Stimulated activated CD4-positive, alpha-beta T cell treated with anti-CD3 and anti-CD28 coated beads, Interleukin-15, amount 100 ng/mL, for 48 hours (primary cell): ENCODE data around the gene RUBCN.
"Not testable (repeated sequence)": the region's sequence is repeated elsewhere in the genome, so short reads cannot be mapped to it uniquely, and the experiment has no call there.

ENCODE experiments used
- DNase-seq, 2 donors: peaks; one replicate each; pipeline ENCODE4 v3.0.0-alpha.2; 2020; ENCODE audit warnings: low read depth in 2 of 2

Gene RUBCN

DNA sequence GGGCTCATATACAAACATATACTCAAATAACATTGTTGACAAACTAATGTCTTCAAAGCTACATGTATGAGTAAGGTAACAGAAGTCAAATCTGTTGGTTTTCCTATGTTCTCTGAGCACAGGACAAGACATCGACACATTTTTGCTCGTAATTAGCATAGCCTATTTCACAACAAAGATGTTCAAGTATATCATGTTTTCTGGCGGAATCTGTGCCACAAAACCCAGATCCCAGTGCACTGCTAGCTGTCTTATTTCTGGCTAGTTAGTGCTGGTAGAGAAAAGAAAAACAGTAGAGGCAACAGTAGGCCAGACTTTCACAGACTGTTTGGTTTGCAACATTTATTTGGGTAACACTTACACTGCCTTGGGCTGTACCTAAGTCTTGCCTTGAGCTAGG lies 51.2 kb downstream of the RUBCN start:
- no peak for DNase-seq

DNA sequence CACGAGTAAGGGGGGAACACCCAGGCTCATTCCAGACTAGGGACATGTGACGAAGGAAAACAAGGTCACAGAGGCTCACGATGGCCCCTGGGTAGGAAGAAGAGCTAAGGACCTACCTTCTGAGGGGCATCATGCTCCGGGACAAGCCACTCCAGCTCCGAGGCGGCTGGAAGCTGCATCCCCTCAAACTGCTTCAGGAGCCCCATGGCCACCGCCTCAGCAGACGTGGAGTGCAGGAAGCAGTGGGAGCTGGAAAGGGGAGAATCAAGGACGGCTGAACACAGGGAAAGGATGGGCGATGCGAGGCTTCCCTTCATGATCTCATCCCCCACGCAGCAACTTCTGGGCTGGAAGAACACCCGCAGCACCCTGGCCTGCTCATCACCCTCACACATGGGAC lies 53.5 kb downstream of the RUBCN start:
- no peak for DNase-seq

DNA sequence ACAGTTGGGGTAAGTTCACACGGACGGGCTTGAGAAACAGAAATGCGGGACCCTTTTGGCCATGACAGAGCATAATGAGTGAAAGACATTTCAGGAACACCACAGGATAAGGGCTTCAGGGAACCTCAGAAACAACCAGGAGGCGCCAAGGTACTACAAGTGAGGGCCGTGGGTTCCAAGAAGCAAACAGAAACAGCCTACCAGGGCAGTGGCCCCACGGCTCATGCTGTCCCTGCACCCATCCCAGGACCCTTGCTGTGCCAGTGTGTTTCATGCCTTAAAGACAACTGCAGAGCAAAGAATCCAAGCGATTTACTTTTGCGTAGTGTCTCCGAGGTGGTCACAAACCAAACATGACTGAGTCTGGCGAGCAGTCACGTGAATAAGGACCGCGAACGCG lies 54.0 kb downstream of the RUBCN start:
- DNase-seq = no peak

DNA sequence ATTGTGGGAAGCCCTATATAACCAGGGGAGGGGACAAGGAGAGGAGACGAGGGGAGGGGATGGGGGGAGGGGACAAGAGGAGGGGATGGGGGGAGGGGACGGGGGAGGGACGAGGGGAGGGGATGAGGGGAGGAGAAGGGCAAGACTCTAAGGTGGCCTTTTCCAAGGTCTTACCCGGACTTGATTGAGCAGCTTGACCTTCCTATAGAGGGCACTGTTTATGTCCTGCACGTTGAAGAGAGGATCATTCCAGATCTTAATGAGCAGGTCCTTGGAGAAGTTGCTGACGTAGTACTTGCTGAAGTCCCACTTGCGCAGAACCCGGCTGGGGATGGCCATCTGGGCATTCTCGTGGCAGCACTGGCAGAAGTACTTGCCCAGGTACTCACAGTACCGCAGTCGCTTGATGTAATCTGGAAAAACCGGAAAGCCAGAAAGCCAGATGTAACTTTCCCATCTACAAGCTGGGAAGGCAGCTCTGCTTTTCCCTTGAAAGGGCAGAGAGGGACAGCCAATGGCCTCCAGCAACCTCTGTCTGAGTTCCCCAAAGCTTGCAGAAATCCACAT lies 55.7 kb downstream of the RUBCN start:
- no peak for DNase-seq

DNA sequence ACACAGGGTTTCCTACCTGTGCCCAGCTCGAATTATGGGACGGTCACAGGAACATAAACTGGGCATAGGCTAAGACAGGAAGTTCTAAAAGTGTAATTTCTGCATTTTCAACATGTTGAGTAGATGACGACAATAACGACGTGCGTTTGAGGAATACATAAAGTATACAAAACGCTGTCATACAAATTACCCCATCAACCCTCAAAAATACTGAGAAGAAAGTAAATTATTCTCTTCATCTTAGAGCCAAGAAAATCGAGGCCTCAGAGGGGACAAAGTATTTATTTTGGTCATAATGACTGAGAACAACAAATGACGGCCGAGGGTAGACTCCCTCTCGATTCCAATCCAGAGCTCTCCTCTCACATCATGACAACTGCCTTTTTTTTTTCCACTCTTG lies 60.8 kb downstream of the RUBCN start:
- DNase-seq = no peak

DNA sequence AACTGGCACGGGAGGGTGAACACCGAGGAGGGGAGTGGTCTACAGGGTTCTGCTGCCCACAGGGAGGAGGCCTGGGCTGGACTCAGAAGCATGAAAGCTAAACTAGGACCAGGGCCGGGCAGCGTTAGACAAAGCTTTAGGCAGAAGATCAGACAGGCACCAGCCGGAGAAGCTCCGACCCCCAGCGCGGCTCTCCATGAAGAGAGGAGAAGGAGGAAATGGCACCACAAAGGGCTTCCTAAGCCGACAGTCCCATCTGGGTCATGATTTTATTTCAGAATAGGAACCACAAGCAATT lies 61.2 kb downstream of the RUBCN start:
- no peak for DNase-seq

DNA sequence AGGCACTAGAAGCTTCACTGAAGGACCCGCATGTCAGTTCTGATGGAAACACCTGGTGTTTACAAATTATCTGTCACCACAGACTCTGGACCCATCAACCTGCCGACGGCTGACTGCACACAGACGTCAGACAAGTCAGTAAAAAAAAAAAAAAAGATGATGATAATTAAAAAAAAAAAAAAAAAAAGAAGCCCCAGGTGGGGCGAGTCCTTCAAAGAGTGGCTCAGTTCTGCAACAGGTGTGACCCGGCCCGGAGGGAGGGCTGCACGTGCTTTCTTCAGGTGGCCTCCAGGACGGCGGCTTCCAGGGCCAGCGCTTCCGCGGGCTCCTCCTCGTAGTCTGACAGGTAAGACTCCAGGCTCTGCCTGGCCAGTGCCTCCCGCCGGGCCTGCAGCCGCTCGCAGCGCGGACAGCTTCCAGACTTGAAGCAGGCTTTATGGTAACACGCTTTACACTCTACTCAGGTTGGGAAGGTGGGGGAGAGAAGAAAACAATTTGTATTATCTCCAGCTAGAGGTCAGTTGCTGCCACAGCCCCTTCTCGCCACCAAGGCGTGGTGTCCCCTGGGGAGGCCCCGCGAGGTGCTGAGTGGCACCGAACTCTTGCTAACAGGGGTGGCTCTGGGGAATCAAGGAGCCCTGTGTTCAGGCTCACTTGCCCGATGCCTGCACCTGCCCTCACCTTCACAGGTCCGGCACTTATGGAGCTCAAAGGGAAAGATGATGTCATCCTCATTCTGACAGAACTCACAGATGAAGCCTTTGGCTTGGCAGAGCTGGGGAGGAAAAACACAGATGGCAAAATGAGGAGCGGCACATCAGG lies 61.8 kb downstream of the RUBCN start:
- DNase-seq = no peak

DNA sequence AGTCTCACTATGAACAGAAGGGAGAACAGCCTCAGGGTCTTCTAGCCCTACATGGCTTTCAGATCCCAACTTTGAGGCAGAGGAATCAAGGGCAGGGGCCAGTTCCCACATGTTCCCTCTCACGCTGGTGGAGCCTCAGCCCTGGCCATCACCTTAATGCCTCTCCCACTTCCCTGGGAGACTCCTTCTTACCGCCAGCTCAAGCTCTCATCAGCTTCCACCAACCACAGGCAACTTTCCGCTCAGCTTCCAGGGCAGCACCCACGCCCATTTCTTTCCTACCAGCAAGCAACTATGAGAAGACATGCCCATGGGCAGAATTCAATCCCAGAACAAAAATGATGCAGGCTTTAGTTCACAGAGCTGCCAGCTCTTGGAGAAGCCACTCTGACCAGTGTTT lies 63.5 kb downstream of the RUBCN start:
- no peak for DNase-seq

DNA sequence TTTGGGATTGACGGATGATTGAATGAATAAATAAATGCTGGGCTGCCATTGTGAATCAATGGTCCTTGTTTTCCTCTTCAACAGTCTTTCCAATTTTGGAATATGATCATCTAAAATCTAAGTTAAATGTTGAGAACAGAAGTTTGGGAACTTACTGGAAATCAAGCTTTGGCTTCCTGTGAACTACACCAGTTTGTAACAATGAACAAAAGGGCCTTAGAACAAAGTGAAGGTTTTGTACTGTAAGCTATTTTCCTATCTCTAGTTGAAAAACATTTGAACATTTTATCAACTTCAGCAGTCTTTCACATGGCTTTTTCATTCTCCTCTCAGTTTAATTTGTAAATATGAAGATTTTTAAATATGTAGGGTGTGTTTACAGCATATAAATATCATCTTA lies 66.3 kb downstream of the RUBCN start:
- DNase-seq = no peak

DNA sequence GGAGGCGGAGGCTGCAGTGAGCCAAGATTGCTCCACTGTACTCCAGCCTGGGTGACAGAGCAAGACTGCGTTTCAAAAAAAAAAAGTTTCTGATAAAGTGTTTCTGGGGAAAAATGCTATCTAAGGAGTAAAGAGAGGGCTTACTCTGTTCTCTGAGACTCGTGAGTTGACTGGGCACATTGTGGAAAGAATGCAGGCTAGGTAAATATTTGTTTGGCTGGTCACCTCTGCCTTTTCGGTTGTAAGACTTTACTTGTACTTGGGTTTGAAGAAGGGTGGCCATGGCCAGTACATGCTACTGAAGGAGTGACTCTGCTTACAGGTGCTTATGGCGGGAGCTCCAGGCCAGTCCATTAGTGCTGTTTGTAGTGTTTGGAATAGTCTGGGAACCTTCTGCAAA lies 68.7 kb downstream of the RUBCN start:
- no peak for DNase-seq

DNA sequence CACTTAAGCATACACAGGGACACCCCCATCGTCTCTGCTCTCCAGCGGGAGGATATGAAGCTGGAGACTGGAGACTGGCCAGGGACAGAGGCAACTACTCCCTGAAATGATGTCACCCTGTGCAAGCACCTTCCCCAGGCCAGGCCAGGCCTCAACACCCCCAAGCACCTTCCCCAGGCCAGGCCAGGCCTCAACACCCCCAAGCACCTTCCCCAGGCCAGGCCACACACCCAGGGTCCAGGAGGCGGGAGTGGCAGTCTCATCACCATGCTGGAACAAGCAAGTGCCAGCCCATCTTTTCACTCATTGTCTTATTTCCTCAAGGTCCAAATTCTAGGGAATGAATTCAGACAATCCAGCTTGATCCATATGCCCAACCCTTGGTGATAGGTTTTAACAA lies 69.4 kb downstream of the RUBCN start:
- not testable (repeated sequence) for DNase-seq

DNA sequence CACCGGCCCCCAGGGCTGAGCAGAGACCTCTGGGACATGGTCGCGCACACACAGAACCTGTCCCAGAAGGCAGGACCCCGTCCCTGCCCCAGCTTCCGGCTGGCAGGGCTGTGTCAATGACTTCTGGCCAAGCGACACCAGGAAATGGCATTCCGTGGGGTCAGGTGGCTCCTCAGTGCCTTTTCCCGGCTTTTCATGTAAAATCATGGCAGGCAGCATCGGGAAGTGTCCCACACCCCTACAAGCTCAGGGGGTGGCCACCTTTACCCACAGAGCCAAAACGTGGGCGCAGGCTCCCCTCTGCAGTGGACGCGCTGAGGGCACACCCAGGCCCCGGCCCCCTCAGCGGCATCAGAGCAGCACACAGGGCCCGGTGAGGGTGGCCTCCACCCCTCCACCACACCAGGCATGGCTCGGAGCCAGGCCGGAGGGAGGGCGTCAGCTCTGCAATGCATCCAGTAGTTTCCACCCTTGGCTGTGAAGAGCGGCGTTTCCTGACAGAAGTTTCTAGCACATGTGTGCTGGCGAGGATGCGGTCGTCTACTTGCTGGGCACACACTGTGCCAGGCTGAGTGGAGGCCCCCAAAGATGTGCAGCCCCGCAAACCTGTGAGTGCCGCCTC lies 70.4 kb downstream of the RUBCN start:
- DNase-seq = not testable (repeated sequence)

DNA sequence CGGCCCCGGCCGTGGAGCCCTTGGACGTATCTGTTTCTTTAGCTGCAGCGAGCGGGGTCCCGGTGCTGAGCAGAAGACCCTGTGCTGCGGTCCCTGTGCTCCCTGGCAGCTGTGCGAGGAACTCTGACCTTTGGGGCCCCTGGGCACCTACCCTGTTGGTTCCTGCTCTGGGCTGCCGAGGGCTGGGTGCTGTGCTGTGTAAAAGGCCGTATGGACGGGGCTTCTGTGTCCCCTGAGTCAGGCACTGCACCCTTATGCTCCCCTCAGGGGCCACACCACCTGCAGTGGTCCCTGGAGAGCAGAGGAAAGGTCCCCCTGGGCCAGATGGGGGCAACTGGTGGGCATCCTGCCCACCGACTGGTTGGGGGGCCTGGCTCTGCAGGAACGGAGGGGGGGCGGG lies 71.2 kb downstream of the RUBCN start:
- not testable (repeated sequence) for DNase-seq

DNA sequence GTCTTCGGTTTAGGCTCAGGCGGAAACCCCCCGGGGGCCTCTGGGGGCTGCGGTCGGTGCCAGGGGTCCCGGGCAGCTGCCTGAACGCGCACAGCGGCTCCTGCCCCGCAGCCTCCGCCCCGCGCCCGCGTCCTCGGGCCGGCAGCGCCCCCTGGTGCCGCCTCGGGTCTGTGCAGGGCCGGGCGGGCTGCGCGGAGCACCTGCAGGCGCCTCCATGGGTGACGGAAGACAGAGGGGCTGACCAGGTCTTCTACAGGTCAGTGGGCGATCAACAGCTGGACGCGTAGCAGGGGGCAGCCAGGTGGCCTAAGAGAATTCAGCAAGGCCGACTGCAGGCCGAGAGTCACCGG lies 71.6 kb downstream of the RUBCN start:
- DNase-seq = not testable (repeated sequence)

DNA sequence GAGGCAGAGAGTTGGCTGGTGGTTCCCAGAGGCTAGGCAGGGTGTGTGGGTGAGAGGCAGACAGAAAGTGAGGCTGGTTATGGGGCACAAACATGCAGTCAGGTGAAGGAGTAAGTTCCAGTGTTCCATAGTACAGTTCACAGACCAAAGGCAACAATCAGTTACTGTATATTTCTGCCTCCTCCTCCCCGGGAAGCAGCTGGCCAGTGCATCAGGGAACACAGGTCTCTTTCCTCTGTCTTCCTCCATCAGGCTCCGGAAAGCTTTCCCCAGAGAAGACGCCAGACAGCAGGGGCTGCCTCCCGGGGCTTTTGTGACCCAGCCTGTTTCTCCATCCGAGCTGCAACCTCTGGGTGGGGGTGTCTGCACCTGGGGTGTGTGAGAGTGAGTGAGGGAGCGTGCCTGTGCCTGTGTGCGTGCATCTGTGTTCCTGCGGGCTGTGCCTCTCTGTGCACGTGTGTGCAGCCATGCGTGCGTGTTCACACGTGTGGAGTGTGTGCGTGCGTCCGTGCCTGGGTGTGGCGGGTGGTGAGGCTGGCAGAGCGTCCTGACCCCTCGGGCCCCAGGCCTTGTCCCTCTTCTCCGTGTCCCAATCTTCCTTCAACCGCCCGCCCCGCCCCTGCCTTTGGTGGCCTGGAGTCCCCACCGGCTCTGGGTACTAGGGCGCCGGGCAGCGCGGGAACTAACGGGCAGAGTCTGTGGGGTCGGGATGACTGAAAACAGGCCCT lies 72.1 kb downstream of the RUBCN start:
- peak in 1 of 2 donors; percentile 19 for DNase-seq

DNA sequence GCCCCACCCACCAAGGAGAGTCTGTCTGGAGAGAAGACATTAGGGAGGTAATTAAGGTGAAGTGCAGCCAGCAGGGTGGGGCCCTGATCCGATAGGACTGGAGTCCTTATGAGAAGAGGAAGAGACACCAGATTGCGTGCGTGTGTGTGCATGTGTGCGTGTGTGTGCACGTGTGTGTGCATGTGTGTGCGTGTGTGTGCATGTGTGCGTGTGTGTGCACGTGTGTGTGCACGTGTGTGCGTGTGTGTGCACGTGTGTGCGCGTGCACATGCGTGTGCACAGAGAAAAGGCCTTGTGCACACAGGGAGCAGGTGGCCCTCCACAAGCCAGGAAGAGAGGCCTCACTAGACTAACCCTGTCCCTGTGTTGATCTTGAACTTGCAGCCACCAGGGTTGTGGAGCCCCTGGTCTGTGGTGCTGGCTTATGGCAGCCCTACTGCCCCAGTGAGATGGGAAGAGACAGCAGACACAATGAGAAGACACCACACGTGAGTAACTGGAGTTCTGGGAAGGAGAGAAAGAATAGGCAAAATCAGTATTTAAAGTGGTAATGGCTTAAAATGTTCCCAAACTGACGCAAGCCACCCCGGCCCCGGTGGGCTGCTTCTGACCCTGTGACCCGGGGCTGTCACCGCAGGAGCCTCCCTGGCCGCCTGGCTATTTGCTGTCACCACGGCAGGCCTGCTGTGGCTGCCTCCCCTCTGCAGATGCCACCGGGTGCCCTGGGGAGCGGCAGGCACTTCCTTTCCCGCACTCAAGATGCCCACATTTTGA lies 73.2 kb downstream of the RUBCN start:
- not testable (repeated sequence) for DNase-seq

DNA sequence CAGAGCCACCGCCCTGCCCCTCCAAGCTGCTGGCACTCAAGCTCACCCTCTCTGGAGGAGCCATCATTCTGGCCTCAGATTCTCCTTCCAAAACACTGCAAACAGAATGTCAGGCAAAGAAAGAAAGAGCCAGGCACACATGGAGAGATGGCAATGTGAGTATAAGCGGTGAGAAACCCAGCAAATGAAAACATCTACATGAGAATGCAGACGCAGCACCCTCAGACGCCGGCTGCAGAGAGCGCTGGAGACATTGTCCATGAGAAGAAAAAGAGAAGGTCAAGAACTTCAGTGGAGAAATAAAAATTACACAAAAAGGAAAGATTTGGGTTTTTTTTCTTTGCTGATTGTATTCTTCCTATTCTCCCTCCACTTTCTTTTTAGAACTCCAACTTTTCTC lies 74.4 kb downstream of the RUBCN start:
- DNase-seq = not testable (repeated sequence)

DNA sequence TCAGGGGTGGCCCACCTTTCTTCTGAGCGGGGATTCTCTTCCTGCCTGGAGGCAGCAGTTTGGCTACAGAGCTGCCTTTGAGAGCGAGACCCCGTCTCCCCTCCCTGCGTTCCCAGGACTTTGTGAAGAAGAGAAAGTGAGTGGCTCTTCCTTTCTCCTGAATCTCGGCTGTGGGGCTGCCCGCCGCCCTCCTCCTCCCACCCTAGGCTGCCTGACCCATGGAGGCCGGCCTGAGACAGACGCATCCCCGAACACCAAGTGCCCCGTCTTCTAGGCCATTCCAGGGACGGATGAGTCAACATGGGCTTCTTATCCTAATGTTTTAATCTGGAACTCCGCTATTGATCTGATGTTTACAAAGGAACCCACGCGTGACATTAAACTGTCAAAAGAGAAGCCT lies 74.8 kb downstream of the RUBCN start:
- DNase-seq = not testable (repeated sequence)

DNA sequence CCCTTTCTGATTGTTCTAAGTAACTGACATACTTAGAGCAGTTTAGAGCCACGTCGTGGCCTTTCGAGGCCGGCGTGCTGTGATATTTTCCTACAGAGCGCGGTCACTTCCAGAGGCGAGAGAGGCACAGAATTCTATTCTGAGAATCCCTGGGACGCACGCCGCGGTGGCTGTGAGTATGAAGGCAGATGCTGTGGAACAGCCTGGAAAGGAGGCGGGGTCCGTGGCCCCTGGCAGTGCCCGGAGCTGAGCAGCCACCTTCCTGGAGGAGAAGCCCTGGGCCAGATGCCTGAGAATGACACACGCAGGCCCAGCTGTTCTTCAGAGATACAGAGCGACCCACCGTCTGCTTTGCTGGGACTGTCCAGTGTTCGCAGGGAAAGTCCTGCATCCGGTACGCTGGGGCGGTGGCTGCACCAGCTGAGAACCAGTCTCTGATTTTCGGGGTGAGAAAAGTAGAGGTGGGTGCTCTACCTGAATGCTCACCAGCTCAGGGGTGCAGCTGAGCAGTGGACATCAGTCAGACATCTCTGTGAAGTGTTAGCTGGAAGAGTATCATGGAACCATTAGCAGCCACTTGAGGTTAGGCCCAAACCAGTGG lies 75.4 kb downstream of the RUBCN start:
- not testable (repeated sequence) for DNase-seq

DNA sequence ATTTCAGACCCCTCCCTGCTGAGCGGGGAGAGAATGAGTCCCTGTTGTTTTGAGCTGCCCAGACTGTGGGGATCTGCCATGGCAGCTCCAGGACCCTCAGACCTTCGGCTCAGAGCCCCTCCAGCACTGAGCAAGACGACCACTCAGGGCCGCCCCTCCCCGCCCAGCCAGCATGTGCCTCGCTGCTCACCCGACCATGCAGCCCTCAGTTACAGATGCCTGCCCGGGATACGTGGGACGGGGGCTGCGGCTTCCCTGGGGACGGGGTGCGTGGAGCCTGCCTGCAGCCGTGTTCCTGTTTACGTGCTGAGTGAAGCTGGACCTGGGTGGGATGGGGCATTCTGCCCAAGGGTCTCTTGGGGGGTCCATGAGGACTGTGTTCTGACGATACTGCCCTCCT lies 77.0 kb downstream of the RUBCN start:
- not testable (repeated sequence) for DNase-seq

DNA sequence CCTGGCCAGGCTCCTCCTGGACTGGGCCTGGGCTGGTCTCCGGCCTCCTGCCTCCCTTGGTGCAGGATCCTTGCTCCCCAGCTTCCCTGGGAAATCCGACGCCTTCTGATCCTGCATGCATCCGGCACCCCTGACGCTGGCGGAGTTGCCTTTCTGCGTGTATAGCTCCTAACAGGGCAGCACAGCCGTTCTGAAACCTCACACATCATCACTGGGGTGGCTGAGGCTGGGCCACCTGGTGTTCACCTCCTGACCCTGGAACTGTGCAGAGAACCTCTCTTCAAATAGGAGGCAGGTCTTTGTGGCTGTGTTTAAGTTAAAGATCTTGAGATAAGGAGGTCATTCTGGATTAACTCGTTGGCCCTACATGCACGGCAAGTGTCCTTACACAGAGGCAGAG lies 77.6 kb downstream of the RUBCN start:
- DNase-seq = not testable (repeated sequence)

DNA sequence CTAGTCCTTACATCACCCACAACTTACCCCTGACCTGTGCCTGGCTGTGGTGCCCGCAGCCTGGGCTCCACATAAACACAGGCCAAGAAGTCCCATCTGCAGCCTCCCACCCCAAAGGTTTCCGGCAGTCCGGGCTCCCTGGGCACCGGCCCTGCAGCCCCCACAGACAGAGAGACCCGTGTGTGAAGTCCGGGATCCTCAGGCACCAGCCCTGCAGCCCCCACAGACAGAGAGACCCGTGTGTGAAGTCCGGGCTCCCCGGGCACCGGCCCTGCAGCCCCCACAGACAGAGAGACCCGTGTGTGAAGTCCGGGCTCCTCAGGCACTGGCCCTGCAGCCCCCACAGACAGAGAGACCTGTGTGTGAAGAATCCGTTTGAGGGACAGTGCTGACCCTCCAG lies 78.0 kb downstream of the RUBCN start:
- not testable (repeated sequence) for DNase-seq
